ENCODE measurements around the gene WDR44.
A peak's percentile ranks its signal among the peaks of the same experiment; 100 is the strongest.

WDR44 gene

DNA sequence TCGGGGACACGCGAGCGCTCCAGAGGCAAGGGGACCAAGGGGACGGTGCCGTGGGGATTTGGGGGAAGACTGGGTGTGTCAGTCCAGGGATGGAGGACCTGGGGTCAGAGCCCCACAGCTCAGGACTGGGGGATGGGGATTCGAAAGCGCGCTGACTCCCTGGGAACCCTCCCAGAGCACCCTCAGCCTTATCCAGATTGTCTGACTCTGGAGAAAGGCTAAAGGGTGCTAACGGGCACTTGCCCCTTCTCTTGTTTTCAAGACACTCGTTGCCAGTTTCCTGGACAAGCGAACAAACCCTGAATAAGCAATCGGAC lies 150.8 kb downstream of the WDR44 start:
- TF ChIP-seq, protein P1, sequence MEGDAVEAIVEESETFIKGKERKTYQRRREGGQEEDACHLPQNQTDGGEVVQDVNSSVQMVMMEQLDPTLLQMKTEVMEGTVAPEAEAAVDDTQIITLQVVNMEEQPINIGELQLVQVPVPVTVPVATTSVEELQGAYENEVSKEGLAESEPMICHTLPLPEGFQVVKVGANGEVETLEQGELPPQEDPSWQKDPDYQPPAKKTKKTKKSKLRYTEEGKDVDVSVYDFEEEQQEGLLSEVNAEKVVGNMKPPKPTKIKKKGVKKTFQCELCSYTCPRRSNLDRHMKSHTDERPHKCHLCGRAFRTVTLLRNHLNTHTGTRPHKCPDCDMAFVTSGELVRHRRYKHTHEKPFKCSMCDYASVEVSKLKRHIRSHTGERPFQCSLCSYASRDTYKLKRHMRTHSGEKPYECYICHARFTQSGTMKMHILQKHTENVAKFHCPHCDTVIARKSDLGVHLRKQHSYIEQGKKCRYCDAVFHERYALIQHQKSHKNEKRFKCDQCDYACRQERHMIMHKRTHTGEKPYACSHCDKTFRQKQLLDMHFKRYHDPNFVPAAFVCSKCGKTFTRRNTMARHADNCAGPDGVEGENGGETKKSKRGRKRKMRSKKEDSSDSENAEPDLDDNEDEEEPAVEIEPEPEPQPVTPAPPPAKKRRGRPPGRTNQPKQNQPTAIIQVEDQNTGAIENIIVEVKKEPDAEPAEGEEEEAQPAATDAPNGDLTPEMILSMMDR (IDR thresholded peaks at IDR 0.05; ENCODE audit: low read depth, low read length), result no peak
- Histone ChIP-seq H3K36me3 (no peaks in the 10 kb centered on the region), H3K4me1 (no peaks in the 10 kb centered on the region), H3K27me3 (no peaks in the 10 kb centered on the region), H3K9me3 (no peaks in the 10 kb centered on the region), H3K4me3 (ENCODE audit: low read depth, low read length) (peak overlapping the region; percentile 69)
- no peak for DNase-seq

DNA sequence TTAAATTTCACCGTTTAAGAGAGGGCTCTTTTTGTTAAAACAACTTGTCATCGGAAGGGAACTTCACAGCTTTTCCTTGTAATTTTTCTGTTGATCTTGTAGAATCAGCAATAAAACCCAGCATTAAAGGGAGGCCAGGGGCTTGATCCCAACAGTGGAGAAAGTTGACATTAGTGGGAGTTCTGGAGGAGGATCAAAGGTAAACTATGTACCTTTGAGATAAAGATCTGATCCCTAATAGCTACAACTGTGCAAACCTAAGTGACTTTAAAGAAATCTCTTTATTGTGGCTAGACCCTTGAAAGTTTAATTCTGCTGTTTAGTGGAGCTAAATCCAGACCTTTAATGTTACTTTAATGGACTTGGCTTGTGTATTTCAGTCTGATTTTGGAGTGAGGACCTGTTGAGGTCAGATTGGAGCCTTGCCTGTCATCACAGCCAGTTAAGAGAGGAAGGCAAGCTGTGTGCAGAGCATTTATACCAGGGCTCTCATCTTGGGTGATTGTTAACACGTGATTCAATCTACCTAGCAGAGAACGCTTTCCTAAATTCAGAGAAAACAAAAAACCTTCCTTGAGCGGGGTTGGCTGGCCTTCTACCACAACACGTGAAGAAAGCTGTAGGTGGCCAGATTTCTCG lies 151.4 kb downstream of the WDR44 start:
- no peaks in the 10 kb centered on the region for H3K4me1 ChIP-seq
- no peaks in the 10 kb centered on the region for H3K27me3 ChIP-seq
- no peaks in the 10 kb centered on the region for H3K36me3 ChIP-seq
- no peak for DNase-seq
- no peaks in the 10 kb centered on the region for H3K9me3 ChIP-seq
- peak overlapping the region; percentile 69 for H3K4me3 ChIP-seq (ENCODE audit: low read depth, low read length)
- TF ChIP-seq, protein P1 (IDR thresholded peaks at IDR 0.05; ENCODE audit: low read depth, low read length), result no peak

DNA sequence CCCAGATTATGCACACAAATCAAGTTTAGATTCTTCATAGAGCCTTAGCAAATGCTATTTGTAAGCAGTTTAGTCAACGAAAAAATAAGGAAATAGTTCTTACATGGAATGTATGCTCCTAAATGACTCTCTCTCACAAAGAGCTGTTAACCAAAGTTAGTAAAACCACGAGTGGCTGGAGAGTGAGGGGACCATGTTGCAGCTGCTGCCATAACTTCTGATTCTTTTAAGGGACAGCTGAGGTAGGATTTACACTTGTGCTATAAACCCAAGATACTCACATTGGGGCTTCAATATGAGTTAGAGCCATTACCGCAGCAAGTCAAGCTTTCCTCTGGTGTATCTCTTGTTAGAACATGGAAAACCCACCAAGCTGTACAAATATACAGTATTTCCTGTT lies 152.4 kb downstream of the WDR44 start:
- no peak for DNase-seq
- no peak overlapping the region for H3K4me3 ChIP-seq (ENCODE audit: low read depth, low read length)
- H3K4me1 ChIP-seq, result no peaks in the 10 kb centered on the region
- no peaks in the 10 kb centered on the region for H3K9me3 ChIP-seq
- H3K36me3 ChIP-seq, result no peaks in the 10 kb centered on the region
- H3K27me3 ChIP-seq, result no peaks in the 10 kb centered on the region
- TF ChIP-seq, protein P1 (IDR thresholded peaks at IDR 0.05; ENCODE audit: low read depth, low read length), result no peak

DNA sequence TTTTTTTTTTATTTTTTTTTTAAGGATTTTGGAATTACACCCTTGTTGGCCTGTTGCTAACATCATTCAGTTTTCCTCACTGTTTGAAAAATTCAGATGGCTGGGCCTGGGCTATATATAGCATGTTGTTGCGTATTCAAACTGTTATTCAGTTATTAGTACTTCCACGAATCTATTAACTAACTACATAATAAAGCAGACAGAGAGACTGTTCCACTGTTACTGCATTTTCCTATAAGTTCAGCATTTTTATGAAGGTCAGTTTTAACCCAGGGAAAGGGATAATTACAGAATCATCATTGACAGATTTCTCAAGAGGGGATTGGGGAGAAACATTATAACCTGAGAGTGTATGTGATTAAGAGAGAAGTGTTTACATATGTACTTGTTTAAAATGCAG lies 152.8 kb downstream of the WDR44 start:
- no peak for DNase-seq
- TF ChIP-seq, protein P1 (IDR thresholded peaks at IDR 0.05; ENCODE audit: low read depth, low read length), result no peak

DNA sequence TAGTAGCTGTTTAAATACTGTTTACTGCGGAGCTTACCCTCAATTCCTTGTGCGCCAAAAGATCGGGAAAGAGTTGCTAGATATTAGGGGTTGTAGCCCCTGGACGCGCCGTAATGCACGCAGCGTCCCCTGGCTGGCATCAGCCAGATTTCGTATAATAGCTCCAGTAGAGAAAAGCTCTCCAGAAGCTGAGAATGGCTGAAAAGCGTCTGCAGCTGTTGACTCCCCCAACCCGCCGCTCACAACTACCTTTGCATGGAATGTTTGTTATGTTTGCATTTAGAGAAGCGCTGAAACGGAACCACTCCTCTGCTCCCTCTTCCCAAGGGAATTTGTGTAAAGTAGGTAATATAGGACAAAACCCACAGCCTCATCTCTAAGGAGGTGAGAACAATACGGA lies 153.4 kb downstream of the WDR44 start:
- TF ChIP-seq, protein P1 (IDR thresholded peaks at IDR 0.05; ENCODE audit: low read depth, low read length), result 0 out of 2 replicates have a peak, but pooled peaks have one; percentile 10
- H3K36me3 ChIP-seq, result no peaks in the 10 kb centered on the region
- H3K4me1 ChIP-seq, result no peaks in the 10 kb centered on the region
- H3K9me3 ChIP-seq, result no peaks in the 10 kb centered on the region
- no peaks in the 10 kb centered on the region for H3K27me3 ChIP-seq
- H3K4me3 ChIP-seq (ENCODE audit: low read depth, low read length), result peak overlapping the region; percentile 15
- DNase-seq, result no peak

More for the DNA sequence above, 152.8 kb downstream of the WDR44 start:
- Histone ChIP-seq H3K4me1 (no peaks in the 10 kb centered on the region), H3K9me3 (no peaks in the 10 kb centered on the region), H3K4me3 (ENCODE audit: low read depth, low read length) (peak overlapping the region; percentile 15), H3K36me3 (no peaks in the 10 kb centered on the region), H3K27me3 (no peaks in the 10 kb centered on the region)

Measured in BE2C (cell line).